ENCODE measurements around the gene KCNAB1. TPM values are rescaled to one million over a fixed set of nuclear protein-coding genes. Genes with fewer than 3 reads are reported as not detected.

KCNAB1 gene
- polyA plus RNA-seq, 1 experiment: 0.07 TPM

DNA sequence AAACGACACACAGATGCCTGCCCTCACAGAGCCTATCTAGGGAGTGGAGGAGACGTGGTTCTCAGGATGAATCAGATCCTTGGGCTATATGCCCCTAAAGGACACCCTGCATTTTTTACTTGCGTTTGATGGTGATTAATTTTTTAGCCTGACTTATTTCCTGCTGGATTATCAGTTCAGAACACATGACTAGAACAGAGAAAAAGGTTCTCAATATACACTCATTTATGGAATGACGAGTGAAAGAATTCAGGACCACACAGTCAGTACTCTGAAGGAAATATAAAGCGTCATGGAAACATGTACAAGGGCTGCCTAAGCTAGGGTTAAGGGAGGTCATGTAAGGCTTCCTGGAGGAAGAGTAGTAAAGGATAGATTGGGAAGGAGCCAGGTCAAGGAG is 312.8 kb downstream of the KCNAB1 start:
- Histone ChIP-seq H3K27ac (ENCODE audit: low read depth, low read length) (no peak overlapping the region), H3K4me3 (ENCODE audit: low read depth, low read length) (no peak overlapping the region), H3K9me3 (ENCODE audit: control insufficient read depth, insufficient read depth, low read length) (no peaks in the 10 kb centered on the region), H3K27me3 (ENCODE audit: control insufficient read depth, insufficient read depth, low read length) (no peaks in the 10 kb centered on the region)
- TF ChIP-seq, protein P1, sequence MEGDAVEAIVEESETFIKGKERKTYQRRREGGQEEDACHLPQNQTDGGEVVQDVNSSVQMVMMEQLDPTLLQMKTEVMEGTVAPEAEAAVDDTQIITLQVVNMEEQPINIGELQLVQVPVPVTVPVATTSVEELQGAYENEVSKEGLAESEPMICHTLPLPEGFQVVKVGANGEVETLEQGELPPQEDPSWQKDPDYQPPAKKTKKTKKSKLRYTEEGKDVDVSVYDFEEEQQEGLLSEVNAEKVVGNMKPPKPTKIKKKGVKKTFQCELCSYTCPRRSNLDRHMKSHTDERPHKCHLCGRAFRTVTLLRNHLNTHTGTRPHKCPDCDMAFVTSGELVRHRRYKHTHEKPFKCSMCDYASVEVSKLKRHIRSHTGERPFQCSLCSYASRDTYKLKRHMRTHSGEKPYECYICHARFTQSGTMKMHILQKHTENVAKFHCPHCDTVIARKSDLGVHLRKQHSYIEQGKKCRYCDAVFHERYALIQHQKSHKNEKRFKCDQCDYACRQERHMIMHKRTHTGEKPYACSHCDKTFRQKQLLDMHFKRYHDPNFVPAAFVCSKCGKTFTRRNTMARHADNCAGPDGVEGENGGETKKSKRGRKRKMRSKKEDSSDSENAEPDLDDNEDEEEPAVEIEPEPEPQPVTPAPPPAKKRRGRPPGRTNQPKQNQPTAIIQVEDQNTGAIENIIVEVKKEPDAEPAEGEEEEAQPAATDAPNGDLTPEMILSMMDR (IDR thresholded peaks at IDR 0.05; ENCODE audit: low read depth, low read length): no peak
- ChIA-PET CTCF (interaction anchor here (1.3 kb wide), 1 partner anchor 16 kb away, joined by 4 read pairs; no protein-coding TSS in a partner anchor), POLR2A (no interaction called here)
- no peak for DNase-seq (ENCODE audit: low read depth, low spot score)

DNA sequence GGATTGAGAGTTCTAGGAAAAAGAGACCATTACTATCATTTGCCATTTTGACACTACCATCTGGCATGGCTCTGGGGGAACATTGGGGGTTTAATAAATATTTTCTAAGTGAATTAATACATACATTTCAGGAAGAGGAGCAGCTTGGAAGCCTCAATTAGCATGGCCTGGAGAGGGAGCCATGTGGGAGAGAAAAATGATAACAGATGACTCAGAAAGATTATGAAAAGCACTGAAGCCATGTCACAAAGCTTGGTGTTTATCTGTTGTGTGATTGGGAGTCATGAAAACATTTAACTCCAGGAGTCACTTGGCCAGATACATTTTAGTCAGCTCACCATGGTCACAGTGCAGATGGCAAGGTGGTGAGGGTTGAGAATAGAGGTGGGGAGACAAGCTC is 313.5 kb downstream of the KCNAB1 start:
- no peak overlapping the region for H3K27ac ChIP-seq (ENCODE audit: low read depth, low read length)
- no peaks in the 10 kb centered on the region for H3K27me3 ChIP-seq (ENCODE audit: control insufficient read depth, insufficient read depth, low read length)
- ChIA-PET CTCF (interaction anchor here (0.6 to 1.3 kb wide), 3 partner anchors 15 to 77 kb away, joined by 3 to 4 read pairs (median 3); no protein-coding TSS in a partner anchor), POLR2A (no interaction called here)
- no peaks in the 10 kb centered on the region for H3K9me3 ChIP-seq (ENCODE audit: control insufficient read depth, insufficient read depth, low read length)
- H3K4me3 ChIP-seq (ENCODE audit: low read depth, low read length): no peak overlapping the region
- TF ChIP-seq, protein P1 (IDR thresholded peaks at IDR 0.05; ENCODE audit: low read depth, low read length): no peak
- DNase-seq (ENCODE audit: low read depth, low spot score): no peak

DNA sequence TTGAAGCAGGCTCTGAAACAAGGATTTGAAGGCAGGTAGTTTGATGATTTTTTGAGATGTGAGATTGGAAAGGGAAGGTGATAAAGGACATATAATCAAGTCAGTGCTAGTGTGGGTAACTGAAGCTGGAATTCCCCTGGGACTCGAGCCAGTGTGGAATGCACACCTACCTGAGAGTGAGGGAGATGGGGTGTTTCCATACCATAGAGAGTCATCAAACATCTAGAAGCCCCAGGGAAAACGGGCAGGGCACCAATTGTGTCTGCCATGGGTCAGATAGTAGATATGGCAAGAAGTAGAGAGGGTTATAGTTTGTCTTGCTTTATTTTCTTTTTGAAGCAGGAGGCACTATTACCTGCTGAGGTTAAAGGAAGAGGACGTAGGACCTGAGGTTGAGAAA is 314.5 kb downstream of the KCNAB1 start:
- TF ChIP-seq, protein P1 (IDR thresholded peaks at IDR 0.05; ENCODE audit: low read depth, low read length): no peak
- no peak overlapping the region for H3K4me3 ChIP-seq (ENCODE audit: low read depth, low read length)
- peaks cover 3% of the 10 kb centered on the region for H3K27me3 ChIP-seq (ENCODE audit: control insufficient read depth, insufficient read depth, low read length)
- CTCF ChIA-PET: no interaction called here
- POLR2A ChIA-PET: no interaction called here
- no peak for DNase-seq (ENCODE audit: low read depth, low spot score)
- no peaks in the 10 kb centered on the region for H3K9me3 ChIP-seq (ENCODE audit: control insufficient read depth, insufficient read depth, low read length)
- no peak overlapping the region for H3K27ac ChIP-seq (ENCODE audit: low read depth, low read length)

DNA sequence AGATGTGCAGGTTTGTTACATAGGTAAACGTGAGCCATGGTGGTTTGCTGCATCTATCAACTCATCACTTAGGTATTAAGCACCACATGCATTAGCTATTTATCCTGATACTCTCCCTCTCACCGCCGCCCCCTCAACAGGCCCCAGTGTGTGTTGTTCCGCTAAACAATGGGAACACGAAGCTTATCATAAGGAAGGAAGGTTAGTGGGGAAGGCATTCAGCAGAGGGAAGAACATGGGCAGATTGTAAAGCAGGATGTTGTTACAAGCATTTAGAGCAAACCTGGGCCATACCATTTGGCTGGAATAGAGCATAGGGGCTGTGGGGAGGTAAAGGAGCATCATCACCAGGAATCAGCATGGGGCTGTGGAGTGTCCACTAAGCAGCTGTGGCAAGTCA is 322.7 kb downstream of the KCNAB1 start:
- CTCF ChIA-PET: interaction anchor here (1.3 to 1.9 kb wide), 2 partner anchors 65 to 291 kb away, joined by 3 to 5 read pairs; no protein-coding TSS in a partner anchor
- Histone ChIP-seq H3K27me3 (ENCODE audit: control insufficient read depth, insufficient read depth, low read length) (peaks cover 10% of the 10 kb centered on the region), H3K4me3 (ENCODE audit: low read depth, low read length) (no peak overlapping the region), H3K9me3 (ENCODE audit: control insufficient read depth, insufficient read depth, low read length) (no peaks in the 10 kb centered on the region), H3K27ac (ENCODE audit: low read depth, low read length) (no peak overlapping the region)
- TF ChIP-seq, protein P1 (IDR thresholded peaks at IDR 0.05; ENCODE audit: low read depth, low read length): no peak
- POLR2A ChIA-PET: no interaction called here
- no peak for DNase-seq (ENCODE audit: low read depth, low spot score)

DNA sequence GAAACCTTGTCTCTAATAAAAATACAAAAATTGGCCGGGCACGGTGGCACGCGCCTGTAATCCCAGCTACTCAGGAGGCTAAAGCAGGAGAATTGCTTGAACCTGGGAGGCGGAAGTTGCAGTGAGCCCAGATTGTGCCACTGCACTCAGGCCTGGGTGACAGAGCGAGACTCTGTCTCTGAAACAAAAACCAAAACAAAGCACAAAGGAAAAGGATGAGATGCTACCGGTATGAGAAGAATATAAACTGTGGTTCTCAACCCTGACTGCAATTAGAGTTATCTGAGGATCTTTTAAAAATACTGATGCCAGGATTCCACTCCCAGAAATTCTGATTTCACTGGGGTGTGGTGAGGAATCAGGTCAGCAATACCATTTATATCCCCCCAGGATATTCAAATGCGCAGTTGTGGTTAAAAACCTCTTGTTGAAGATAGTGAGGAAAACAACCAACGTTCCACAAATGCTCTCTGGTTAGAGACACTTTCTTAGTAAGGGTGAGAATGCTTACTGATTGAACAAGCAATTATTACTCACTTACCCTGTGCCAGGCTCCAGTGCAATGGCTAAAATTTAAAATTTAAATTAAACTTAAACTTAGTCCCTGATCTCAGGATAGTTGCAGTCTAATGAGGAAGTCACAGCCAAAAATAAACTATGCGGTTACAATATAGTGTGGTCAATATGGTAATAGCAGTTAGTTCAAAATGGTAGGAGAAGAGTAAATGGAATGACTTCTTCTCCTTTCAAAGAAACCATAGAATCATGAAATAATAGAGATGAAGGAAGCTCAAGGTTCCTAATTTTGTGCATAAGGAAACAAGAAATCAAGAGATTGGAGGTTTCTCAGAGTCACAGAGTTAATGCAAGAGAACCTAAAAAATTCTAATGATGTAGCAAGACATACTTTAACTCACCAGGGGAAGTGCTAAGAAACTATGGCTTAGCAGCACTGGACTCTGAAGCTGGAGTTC is 325.0 kb downstream of the KCNAB1 start:
- ChIA-PET CTCF (interaction anchor here (1.9 kb wide), 1 partner anchor 293 kb away, joined by 5 read pairs; no protein-coding TSS in a partner anchor), POLR2A (no interaction called here)
- Histone ChIP-seq H3K9me3 (ENCODE audit: control insufficient read depth, insufficient read depth, low read length) (no peaks in the 10 kb centered on the region), H3K27me3 (ENCODE audit: control insufficient read depth, insufficient read depth, low read length) (peaks cover 7% of the 10 kb centered on the region), H3K4me3 (ENCODE audit: low read depth, low read length) (no peak overlapping the region), H3K27ac (ENCODE audit: low read depth, low read length) (no peak overlapping the region)
- TF ChIP-seq, protein P1 (IDR thresholded peaks at IDR 0.05; ENCODE audit: low read depth, low read length): no peak
- DNase-seq (ENCODE audit: low read depth, low spot score): no peak

All from AG04450 (cell line).